C4-2B (cell line): ENCODE results near the gene GGACT.

Experiments
- CTCF ChIP-seq: fragments of 450-650 bp; conservative IDR thresholded peaks from 2 replicates; pipeline ENCODE4 v1.5.1; 2017; ENCODE audit warnings: mild to moderate bottlenecking
- ZFX ChIP-seq: fragments of 450-650 bp; IDR thresholded peaks from 2 replicates; pipeline ENCODE4 v1.6.1; 2017

- TF ChIP-seq CTCF (no peak), ZFX (no peak)
Measured at GRCh38 chr13:100508455-100508854, 80.1 kb downstream of the GGACT start.
